ENCODE data around the gene YWHAE.
A peak's percentile ranks its signal among the peaks of the same experiment; 100 is the strongest.
"Not testable (repeated sequence)": the region's sequence is repeated elsewhere in the genome, so short reads cannot be mapped to it uniquely, and the experiment has no call there.

Gene YWHAE

DNA sequence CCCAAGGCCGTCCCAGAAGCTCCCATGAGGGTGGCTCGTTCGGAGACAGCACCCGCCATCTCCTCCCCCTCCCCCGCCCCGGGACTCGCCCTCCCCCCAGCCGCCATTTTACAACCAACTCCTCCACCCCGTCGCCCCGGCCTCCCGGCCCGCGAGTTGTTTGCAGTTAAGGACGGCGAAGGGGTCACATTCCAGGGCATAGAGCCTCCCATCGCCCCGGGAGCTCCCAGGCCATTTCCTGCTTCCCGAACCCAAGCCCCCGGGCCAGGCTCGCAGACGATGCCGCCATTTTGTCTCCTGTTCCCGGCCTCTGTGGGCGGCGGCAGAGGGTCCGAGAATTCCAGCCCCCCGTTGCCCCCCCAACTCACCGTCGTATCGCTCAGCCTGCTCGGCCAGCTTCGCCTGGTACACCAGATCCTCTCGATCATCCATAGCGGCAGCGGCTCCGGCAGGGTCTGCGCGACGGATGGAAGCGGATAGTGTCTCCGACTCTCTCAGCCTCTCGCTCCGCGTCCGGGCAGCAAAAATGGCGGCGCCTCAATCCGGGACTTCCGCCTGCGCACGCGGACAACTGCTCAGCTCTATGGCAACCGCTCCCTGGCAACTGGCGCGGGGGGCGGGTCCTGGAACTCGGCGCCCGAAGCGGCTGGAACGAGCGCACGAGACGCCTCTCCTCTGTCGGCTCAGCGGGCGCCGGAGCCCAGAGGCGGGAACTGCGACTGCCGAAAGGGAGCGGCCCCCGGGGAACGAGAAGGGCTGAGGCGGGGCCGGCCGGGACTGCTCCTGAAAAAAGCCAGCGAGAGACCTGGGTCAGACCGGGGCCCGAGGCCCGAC is at the start of gene YWHAE:
YWHAE (minus strand) TSS at position 544 of the 834 bp plus-strand sequence; CDS start at position 432, 112 bp downstream.
- peak; percentile 80 for DNase-seq

DNA sequence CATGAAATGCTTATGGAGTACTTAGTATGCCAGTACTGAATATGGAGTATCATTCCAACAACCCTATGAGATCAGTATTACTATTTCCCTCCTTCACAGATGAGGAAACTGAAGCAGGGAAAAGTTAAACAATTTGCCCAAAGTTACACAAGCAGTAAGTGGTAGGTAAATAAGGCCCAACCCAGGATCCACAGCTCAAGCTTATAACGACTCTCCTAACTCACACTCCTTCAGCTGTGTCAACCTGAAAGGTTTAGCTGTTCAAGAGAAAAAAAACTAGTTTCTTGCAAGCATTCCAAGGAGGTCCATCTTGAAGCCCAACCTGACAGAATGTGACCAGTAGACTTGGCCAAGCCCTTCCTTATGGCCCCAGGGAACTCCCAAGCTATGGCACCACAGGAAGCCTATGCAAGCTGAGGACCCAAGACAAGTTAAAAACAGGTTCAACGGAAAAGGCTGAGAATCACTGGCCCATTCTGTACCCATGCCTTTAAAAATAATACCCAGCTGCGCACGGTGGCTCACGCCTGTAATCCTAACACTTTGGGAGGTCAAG is 49.5 kb upstream of the YWHAE start:
- no peak for DNase-seq

DNA sequence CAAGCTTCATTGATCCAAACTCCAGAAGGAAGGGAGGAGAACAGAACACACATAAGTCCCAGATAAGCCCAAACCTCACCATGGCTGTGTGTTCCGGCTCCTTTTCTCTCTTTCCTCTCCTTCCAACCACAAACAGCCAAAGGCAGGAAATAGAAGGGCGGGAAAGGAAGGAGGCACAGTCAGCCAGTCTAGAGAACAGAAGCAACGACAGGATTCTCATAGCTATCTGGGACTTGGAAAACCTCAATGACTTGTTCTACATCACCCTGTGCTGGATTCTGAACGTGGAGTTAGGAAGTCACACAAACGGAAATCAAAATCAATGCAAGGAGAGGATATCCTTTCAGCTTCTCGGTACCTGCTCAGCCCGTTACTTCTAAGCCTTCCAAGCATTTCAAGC is 47.0 kb upstream of the YWHAE start:
- DNase-seq = no peak

DNA sequence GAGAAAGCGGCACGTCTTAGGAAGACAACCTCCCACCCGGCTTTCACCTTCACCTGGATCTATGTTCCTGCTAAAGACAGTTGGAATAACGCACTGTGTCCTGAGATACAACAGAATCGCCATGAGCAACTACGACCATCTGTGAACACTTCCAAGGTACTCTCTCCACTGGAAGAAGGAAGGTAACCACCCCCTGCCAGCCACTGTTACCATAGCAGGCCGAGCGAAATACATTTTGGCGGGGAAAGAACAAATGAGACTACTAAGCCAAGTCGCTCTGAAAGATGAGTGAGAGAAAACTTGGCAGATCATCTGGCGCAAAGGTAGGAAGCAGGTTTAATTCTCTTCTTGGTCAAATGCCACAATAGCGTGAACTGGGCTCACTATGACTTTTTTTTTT is 46.2 kb upstream of the YWHAE start:
- no peak for DNase-seq

DNA sequence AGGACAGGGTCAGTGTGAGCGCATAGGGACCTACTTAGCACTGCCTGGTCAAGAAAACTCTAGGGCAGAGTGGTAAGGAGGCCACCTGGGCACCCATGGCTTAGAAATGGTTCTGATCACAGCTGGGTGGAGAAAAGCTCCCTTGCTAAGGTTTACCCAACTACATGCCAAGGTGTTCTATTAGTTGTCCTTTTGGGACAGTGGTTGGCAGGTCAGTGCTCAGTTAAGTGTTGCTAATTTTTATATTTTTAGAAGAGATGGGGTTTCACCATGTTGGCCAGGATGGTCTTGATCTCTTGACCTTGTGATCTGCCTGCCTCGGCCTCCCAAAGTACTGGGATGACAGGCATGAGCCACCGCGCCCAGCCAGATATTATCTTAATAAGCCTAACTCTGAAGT is 45.7 kb upstream of the YWHAE start:
- DNase-seq = not testable (repeated sequence)

DNA sequence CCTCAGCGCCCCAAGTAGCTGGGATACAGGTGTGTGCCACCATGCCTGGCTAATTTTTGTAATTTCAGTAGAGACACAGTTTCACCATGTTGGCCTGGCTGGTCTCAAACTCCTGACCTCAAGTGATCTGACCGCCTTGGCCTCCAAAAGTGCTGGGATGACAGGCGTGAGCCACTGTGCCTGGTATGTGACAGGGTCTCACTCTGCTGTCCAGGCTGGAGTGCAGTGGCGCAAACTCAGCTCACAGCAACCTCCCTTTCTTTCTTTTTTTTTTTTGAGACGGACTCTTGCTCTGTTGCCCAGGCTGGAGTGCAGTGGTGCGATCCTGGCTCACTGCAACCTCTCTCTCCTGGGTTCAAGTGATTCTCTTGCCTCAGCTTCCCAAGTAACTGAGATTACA is 42.7 kb upstream of the YWHAE start:
- DNase-seq = not testable (repeated sequence)

DNA sequence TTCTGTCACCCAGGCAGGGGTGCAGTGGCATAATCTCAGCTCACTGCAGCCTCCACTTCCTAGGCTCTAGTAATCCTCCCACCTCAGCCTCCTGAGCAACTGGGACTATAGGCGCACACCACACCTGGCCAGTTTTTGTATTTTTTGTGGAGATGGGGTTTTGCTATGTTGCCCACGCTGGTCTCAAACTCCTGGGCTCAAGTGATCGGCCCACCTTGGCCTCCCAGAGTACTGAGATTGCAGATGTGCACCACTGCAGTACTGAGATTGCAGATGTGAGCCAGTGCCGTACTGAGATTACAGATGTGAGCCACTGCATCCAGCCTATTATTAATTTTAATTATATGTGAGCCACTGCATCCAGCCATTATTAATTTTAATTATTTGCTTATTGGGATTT is 42.2 kb upstream of the YWHAE start:
- DNase-seq = no peak

DNA sequence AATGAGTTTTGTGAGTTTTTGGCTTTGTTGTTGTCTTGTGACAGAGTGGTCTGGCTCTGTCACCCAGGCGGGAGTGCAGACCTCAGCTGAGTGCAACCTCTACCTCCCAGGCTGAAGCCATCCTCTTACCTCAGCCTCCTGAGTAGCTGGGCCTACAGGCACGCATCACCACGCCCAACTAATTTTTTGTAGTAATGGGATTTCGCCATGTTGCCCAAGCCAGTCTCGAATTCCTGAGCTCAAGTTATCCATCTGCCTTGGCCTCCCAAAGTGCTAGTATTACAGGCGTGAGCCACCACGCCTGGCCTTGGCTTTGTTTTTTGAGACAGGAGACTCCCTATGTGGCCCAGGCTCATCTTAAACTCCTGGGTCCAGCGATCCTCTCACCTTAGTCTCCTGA is 40.9 kb upstream of the YWHAE start:
- DNase-seq = no peak

DNA sequence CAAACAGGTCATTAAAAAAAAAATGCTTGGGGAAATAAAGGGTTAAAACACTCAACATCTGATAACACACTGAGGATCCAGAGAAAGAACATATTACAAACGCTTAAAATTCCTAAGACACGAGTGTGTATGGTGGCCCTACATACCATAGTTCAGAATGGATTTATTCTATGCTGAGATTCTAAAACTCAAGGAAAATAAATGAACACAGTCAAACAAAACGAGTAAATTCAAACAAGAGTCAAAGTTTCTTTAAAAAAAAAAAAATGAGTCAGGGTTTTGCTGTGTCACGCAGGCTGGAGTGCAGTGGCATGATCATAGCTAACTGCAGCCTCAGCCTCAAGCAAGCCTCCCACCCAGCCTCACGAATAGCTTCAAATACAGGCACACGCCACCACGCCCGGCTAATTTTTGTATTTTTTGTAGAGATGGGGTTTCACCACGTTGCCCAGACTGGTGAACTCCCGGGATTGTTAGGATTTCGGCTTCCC is 38.6 kb upstream of the YWHAE start:
- DNase-seq = peak; percentile 34

DNA sequence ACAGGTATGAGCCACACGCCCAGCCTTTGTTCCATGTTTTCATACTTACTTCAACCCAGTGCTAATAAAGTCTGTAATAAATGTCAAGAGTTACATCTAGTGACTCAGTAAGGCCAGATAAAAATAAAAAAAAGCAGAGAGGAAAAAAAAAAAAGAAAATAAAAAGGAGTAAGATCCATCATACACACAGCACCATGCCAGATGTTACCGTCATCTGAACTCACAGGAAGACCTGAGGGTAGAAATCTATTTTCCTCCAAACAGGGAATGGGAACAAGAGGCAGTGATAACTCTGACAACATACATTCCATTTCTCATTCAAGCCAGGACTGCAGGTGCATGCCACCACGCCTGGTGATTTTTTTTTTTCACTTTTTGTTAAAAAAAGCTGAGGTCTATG is 35.3 kb upstream of the YWHAE start:
- DNase-seq = no peak

DNA sequence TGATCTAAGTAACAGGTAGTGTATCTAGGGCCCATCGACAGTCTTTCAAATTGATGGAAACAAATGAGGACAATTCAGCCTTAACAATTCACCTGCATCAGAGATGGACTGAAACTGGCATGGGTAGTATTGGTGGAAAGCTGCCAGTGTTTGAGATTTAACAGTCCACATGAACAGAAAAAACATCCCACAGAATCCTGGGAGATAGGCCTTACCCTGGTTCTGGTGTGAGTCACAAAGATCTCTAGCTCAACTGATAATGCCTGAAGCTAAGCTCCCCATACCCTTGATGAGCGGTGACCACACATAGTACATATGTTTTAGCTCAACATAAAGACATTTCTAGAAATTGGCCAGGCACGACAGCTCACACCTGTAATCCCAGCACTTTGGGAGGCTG is 34.1 kb upstream of the YWHAE start:
- no peak for DNase-seq

DNA sequence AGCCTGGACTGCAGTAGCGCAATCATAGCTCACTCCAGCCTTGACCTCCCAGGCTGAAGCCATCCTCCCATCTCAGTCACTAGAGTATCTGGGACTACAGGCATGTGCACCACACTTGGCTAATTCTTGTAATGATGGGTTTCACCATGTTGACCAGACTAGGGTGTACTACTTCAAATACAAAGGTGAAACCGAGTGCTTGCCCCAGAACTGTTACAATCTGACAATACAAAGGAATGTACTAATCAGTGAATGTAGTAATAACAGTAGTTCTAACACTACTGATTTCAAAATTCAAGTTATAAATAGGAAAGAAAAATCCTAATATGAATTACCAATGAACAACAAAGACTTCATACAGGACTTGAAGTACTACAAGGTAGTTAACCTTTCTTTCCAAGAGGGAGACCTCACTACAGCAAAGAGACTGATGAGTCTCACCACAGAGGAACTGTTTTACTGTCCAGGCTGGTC is 31.6 kb upstream of the YWHAE start:
- DNase-seq = no peak

DNA sequence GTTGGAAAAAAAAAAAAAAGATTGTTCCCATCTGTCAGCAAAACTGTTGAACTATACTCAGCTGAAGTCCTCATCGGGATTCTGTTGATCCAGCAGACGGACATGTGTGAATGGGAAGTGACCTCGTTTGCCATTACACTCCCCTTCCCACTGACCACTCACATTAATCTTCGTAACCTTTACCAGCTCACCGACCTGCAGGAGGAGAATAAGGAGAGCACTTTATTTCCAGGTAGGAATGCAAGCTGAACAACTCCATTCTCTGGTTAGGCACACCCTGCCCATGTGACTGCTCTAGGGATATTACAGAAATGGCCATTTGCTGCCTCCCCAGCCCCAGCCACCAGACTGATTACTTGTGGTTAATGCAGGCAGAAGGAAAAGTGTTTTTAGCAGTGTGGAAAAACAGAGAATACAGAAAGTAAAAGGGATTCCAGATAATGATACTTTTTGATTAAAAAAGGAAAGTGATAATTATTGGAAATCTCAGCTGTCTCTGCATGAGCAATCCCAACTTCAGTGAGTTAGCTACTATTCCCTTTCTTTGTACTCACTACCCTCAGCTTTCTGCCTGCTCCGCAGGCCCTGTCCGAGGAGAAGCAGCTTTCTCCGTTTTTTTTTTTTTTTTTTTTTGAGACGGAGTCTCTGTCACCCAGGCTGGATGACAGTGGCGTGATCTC is 23.6 kb upstream of the YWHAE start:
- no peak for DNase-seq

DNA sequence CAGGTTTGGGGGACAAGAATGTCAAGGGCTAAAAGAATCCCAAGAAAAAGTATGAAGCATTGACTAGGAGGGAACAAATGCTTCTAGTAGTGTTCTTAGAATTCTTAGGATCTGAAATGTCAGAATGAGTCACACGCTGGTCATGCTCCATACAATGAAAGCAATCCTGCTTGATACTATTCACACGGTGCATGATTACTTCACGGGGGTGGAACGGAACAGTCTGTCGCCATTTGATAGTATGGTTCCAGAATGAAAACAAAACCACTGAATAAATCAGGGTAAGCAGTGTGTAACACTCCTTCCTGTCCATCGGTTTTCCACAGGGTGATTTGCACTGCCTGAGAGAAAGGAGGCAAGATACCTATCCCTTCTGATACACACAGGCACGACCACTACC is 22.9 kb upstream of the YWHAE start:
- peak; percentile 94 for DNase-seq

DNA sequence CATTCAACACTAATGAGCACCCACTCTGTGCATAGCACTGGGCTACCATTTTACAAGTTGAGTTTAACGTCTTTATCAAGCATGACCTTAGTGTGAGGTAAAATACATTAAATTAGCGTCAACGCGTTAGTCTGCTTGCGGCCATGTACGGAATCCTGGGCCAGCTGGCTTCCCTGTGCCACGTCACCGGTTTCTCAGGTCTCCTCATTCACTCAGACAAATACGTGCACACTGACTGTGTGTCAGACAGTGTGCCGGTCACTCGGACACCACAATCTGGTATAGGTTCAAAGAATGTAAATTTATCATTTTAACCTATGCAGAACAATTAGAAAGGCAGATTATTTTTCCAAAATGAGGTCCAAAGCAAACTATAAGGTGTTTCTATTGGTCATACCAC is 21.4 kb upstream of the YWHAE start:
- DNase-seq = no peak

DNA sequence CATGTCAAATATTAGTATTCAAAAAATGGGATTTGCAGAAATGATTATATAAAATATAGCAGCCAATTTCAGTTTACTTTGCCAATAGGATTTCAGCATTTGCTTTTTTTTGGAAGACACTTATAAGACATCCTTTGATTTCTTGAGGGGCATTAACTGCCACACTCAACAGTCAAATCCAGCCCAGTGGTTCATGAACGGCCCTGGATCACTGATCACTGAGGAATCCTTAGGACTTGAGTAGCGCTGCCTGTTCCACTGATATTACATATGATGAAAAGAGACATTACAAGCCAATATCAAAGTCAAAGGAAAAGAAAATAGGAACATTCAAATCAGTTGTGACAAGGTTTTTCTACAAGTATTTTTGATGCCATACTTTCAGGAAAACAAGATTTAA is 21.0 kb upstream of the YWHAE start:
- no peak for DNase-seq

DNA sequence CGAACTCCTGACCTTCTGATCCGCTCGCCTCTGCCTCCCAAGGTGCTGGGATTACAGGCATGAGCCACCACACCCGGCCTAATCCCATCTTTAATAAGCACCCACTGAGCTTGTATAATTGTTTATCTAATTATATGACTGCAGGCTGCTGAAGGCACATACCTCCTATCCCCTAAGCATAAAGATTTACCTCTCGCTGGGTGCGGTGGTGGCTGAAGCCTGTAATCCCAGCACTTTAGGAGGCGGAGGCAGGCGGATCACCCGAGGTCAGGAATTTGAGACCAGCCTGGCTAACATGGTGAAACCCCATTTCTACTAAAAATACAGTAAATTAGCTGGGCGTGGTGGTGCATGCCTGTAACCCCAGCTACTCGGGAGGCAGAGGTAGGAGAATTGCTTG is 20.1 kb upstream of the YWHAE start:
- no peak for DNase-seq

DNA sequence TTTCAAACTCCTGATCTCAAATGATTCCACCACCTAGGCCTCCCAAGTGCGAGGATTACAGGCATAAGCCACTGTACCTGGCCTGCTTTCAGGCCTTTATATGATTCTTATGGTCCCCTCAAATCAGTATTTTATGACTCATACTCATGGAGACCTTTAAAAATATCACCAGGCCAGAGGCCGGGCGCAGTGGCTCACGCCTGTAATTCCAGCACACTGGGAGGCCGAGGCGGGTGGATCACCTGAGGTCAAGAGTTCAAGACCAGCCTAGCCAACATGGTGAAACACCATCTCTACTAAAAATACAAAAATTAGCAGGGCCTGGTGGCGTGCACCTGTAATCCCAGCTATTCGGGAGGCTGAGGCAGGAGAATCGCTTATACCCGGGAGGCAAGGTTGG is 18.5 kb upstream of the YWHAE start:
- DNase-seq = not testable (repeated sequence)

DNA sequence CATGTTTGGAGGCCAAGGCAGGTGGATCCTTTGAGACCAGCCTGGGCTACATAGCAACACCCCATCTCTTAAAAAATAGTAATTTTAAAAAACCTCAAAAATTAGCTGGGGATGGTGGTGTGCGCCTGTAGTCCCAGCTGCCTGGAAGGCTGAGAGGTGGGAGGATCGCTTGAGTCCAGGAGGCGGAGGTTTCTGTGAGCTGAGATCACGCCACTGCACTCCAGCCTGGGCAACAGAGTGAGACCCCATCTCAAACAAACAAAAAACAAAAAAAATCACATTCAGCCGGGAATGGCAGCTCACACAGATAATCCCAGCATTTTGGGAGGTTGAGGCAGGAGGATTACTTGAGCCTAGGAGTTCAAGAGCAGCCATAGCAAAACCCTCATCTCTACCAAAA is 16.4 kb upstream of the YWHAE start:
- no peak for DNase-seq

DNA sequence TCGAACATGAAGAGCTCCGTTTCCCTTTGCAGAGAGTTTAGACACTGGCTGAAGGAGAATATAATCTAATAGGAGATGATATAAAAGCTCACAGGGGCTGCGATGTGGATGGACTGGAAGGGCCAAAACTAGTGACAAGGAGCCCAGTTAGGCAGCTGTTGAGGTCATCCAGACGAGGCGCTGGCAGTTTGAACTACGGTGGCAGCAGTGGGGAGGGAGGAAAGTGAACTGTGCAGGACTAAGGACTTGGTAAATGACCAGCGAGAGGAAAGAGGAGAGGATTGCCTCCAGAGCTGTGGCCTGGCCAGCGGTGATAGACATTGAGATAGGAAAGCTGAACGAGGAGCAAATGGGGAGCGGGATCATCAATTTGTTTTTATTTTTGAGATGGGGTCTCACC is 14.6 kb upstream of the YWHAE start:
- DNase-seq = no peak

DNA sequence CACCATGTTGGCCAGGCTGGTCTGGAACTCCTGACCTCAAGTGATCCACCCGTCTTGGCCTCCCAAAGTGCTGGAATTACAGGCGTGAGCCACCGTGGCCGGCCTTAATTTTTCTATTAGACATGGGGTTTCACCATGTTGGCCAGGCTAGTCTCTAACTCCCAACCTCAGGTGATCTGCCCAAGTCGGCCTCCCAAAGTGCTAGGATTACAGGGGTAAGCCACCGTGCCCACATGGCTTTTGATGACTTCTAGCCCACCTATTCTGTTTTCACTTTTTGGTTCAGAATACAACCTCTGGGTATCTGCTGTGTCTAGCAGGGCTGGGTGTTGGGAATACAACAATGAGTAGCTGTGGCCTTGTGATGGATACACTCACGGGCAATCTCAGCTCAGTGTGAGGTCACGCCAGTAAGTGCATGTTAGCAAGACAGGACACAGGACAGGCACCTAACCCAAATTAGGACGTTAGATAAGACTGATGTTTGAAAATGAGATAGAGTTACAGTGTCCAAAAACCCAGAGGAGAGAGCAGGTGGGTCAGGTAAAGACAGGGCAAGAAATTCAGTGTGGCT is 14.1 kb upstream of the YWHAE start:
- no peak for DNase-seq

DNA sequence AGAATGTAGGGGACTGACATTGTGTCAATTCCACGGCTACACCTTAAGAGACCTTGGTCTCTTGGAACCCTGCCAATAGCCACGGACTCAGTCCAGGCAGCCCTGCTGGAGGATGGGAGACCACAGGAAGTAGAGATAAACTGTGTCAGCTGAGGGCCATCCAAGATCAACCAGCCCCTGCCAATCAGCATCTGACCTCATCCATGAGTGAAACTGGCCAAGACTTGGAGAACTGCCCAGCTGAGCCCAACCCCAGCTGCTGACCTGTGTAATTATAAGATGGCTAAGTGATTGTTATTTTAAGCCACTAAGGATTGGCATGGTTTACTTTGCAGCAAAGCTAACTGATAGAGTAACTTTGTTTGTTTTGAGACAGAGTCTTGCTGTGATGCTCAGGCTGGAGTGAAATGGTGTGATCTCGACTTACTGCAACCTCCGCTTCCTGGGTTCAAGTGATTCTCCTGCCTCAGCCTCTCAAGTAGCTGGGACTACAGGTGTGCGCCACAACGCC is 13.3 kb upstream of the YWHAE start:
- DNase-seq = peak; percentile 92

Data from kidney glomerular epithelial cell (primary cell).